Bone marrow (tissue), 2 donors: ENCODE data around the gene CACNA1I.

Source experiments
- DNase-seq, 2 donors: peaks; one replicate each; lab custom pipeline; 2025; lab: John Stamatoyannopoulos, UW

CACNA1I gene

GRCh38 chr22:39535831-39536449, 34.6 kb upstream of the CACNA1I start:
- no peak for DNase-seq

GRCh38 chr22:39536711-39537110, 33.8 kb upstream of the CACNA1I start:
- no peak for DNase-seq

- DNase-seq = no peak
These were observed 32.6 kb upstream of the CACNA1I start for GRCh38 chr22:39537975-39538374.

GRCh38 chr22:39543095-39543494, 27.5 kb upstream of the CACNA1I start:
- DNase-seq = peak in 1 of 2 donors; percentile 71

- DNase-seq = peak; percentile 6 to 27
These were observed 24.9 kb upstream of the CACNA1I start for GRCh38 chr22:39545386-39546365.

- DNase-seq = peak in 1 of 2 donors; percentile 50
These were observed 23.5 kb upstream of the CACNA1I start for GRCh38 chr22:39546889-39547586.

DNA sequence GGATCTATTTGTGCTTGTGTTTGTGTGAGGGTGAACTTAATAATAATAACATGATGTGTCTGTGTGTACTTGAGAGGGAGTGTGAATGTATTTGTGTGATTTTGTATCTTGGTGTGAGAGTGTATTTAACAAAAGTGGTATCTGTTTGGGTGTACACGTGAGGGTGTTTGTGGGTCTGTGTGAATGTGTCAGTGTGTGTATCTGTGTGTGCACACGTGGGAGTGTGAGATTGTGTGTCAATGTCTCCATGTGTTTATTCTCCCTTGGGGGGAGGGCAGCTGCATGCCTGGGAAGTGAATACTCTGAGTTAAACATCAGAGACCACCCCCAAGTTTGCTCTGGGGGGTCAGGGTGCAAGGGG, 23.0 kb upstream of the CACNA1I start:
- DNase-seq = no peak

DNA sequence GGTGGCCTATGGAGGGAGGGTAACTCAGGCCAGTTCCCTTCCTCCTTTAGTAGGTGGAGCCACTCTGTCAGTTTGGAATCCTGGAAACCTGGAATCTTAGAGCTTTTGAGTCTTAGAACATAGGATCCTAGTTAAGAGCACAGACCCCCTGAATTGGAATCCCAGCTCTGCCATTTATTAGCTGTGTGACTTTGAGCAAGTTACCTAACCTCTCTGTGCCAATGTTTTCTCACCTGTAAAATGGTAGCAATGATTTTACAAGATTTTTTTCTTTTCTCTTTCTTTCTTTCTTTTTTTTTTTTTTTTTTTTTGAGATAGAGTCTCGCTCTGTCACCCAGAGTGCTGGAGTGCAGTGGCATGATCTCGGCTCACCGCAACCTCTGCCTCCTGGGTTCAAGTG, 17.1 kb upstream of the CACNA1I start:
- no peak for DNase-seq

- no peak for DNase-seq
These were observed 16.4 kb upstream of the CACNA1I start for GRCh38 chr22:39554151-39554550.

DNA sequence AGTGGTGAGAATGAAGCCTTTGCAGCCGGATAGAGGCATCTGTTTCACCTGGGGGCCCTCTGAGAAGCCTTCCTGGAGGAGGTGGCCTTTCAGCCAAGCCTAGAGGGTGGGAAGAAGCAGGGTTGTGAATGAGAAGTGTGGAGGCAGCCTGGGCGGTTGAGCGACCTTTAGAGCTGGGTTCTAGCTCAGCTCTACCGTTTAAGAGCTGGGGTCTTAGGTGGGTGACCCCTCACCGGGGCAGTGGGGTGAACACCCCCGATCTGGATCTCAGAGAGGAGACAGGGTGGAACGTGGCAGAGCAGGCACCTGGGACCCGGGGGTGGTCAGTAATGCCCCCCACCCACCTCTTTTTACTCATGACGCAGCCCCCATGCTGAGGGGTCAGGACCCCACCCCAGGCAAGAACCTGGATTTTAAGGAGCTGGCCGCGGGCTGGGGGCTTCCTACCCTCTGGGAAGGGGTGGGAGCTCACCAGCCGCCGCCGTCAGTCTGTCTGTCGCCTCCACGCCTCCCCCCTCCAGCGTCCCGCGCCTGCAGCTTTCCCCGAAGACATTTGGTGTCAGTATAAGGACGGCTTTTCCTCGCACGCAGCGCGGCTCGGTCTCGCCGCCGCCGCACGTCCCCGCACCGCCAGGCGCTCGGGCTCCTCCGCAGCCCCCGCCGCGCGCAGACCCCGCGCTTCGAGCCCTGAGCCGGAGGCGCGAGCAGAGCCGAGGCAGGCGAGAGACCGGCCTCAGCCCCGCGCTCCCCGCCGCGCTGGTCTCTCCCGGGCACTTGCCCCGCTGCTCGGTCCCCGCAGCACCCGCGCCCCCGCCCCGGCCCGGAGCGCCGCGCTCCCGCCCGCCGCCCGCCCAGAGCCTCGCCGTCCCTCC, 13.3 kb upstream of the CACNA1I start:
- DNase-seq = no peak

GRCh38 chr22:39558254-39558727, 12.3 kb upstream of the CACNA1I start:
- DNase-seq = no peak

DNA sequence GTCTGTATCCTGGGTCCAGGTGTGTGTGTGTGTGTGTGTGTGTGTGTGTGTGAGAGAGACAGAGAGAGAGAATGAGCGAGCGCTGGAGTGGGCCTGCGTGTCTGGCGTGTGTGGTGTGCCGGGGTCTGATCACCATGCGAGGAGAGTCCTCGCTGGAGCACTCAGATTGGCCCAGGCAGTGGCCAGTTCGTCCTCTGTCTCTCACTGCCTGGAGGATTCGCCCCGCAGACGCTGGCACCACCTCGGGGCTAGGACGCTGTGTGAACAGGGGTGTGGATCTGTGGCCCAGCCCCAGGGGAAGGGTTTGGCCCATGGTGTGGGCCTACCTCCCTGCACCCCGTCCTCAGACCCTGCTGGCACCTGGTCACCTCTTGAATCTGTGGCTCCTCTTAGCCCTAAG, 11.6 kb upstream of the CACNA1I start:
- DNase-seq = no peak

- DNase-seq = no peak
These were observed 11.0 kb upstream of the CACNA1I start for GRCh38 chr22:39559456-39560105.

DNA sequence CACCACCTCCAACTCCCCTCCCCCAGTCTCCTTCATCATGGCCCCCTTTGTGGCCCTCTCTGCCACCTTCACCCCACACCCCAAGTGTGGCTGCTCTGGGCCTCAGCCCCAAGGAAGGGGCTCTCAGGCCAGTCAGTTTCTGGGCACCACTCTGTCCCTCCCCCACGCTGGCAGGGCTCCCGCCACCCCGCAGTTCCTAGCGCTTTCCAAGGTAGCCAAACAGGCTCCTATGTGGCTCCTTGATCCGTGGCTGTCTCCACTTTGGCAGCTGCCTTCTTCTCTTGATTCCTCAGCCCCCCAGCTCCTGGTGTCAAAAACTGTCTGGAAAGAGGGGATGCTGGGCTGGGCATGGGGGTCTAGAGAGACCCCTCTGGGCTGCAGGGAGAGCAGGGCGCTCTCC, 10.4 kb upstream of the CACNA1I start:
- DNase-seq = no peak

GRCh38 chr22:39562839-39563489, 7.6 kb upstream of the CACNA1I start:
- DNase-seq = no peak

DNA sequence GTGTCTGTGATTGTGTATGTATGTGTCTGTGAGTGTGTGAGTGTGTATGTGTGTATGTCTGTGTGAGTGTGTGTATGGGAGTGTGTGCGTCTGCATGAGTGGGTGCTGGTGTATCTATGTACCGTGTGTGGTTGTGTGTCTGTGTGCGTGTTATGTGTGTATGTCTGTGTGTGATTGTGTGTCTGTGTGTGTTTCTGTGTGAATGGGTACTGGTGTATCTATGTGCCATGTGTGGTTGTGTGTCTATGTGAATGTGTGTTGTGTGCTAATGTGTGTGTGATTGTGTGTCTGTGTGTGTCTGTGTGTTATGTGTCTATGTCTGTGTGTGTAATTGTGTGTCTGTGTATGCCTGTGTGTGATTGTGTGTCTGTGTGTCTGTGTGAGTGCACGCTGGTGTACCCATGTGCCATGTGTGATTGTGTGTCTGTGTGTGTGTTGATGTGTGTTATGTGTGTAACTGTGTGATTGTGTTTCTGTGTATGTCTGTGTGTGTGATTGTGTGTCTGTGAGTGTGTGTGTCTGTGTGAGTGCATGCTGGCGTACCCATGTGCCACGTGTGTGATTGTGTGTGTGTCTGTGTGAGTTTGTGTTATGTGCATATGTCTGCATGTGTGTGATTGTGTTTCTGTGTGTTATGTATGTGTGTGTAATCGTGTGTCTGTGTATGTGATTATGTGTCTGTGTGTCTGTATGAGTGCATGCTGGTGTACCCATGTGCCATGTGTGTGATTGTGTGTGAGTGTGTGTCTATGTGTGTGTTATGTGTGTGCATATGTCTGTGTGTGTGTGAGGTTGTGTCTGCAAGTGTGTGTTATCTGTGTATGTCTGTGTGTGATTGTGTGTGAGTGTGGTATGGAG, 6.8 kb upstream of the CACNA1I start:
- DNase-seq = no peak

DNA sequence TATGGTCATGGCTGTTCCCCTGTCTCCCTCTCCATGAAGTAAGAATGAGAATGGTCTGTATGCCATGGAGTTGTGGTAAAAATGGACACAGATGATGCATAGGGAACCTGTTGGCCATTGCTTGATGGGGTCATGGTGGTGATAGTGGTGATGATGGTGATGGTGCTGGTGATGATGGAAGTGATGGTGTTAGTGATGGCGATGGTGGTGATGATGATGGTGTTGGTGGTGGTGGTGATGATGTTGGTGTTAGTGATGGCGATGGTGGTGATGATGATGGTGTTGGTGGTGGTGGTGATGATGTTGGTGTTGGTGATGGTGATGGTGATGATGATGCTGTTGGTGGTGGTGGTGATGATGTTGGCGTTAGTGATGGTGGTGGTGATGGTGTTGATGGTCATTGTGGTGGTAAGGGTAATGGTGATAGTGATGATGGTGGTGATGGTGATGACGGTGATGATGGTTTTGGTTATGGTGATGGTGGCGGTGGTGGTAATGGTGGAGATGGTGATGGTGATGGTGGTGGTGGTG, 5.1 kb upstream of the CACNA1I start:
- no peak for DNase-seq

GRCh38 chr22:39567135-39567946, 3.2 kb upstream of the CACNA1I start:
- no peak for DNase-seq
